Sigmoid colon (tissue), 7 donors: ENCODE data around the gene MICAL2. TPM values are rescaled to one million over a fixed set of nuclear protein-coding genes. Genes with fewer than 3 reads are reported as not detected.

Source experiments
- DNase-seq: peaks from one replicate; pipeline ENCODE4 v3.0.0-alpha.2; 2019
- H3K27ac ChIP-seq, 4 donors: fragments of 200-600 bp; sonication (generic); one replicate each; pipeline ENCODE4 v1.5.1; 2016 to 2019; ENCODE audit warnings: mild to moderate bottlenecking in 1 of 4
- H3K27me3 ChIP-seq, 3 donors: fragments of 200-600 bp; sonication (generic); one replicate each; pipeline ENCODE4 v1.5.1; 2019; ENCODE audit warnings: mild to moderate bottlenecking in 1 of 3
- H3K36me3 ChIP-seq, 4 donors: fragments of 200-600 bp; sonication (generic); one replicate each; pipeline ENCODE4 v1.5.1; 2016 to 2019
- H3K4me1 ChIP-seq, 4 donors: fragments of 200-600 bp; sonication (generic); one replicate each; pipeline ENCODE4 v1.5.1; 2017 to 2019
- H3K4me3 ChIP-seq, 4 donors: fragments of 200-600 bp; sonication (generic); one replicate each; pipeline ENCODE4 v1.5.1; 2017 to 2019; ENCODE audit warnings: mild to moderate bottlenecking in 2 of 4, moderate library complexity in 1 of 4
- H3K9me3 ChIP-seq, 4 donors: fragments of 200-600 bp in 3 of 4; sonication (generic) in 3 of 4; one replicate each; pipeline versions ENCODE4 v1.5.1 to v1.6.1; 2013 to 2019
- CTCF ChIP-seq, 4 experiments: fragments of 450-650 bp in 3 of 4; fragments of 200-600 bp in 1 of 4; IDR thresholded peaks; one replicate each; pipeline ENCODE4 v1.5.1; 2016 to 2019; ENCODE audit warnings: antibody characterized with exemption in 4 of 4, mild to moderate bottlenecking in 3 of 4, moderate library complexity in 2 of 4
- EP300 ChIP-seq, 4 donors: sonication (generic); formaldehyde crosslinking; IDR thresholded peaks; one replicate each; pipeline ENCODE4 v1.6.1; 2017; ENCODE audit warnings: antibody characterized with exemption in 4 of 4
- POLR2A ChIP-seq, 2 donors: fragments of 450-650 bp; IDR thresholded peaks; one replicate each; pipeline ENCODE4 v1.6.1; 2016; ENCODE audit warnings: antibody characterized with exemption in 2 of 2, mild to moderate bottlenecking in 2 of 2, moderate library complexity in 2 of 2
- POLR2AphosphoS5 ChIP-seq, 4 donors: sonication (generic); formaldehyde crosslinking; IDR thresholded peaks; one replicate each; pipeline ENCODE4 v1.6.1; 2017; ENCODE audit warnings: antibody characterized with exemption in 4 of 4
- WGBS, 2 donors: extraction: QIAGEN DNeasy Blood & Tissue Kit; methylation state at CpG; one replicate each; pipeline ENCODE4 v1.1.7; 2013; 5-methylcytosine and 5-hydroxymethylcytosine counted together
- intact Hi-C: fragments of 100-400 bp; cut with DNase I; formaldehyde crosslinking; loops from one replicate; pipeline ENCODE4 v1.15.1; 2023
- polyA plus RNA-seq, 3 donors: library from polyadenylated mRNA; stranded (reverse); fragments of 200-250 nt; gene quantifications; one replicate each; pipeline ENCODE4 v1.2.3, GENCODE V29; 2013
- total RNA-seq, 4 donors: library from RNA; depleted of rRNA; stranded (reverse); fragments of >200 nt; gene quantifications; one replicate each; pipeline ENCODE4 v1.1.0, GENCODE V29; 2016
- donor health status: healthy with polysubstance abuse.
- donor health status: Bipolar disorder and iron deficiency.
- donor health status: healthy.

Gene MICAL2
- total and polyA plus RNA-seq, 7 donors: 36.6 to 145 (median 115) TPM

GRCh38 chr11:12294613-12295012, 184.2 kb downstream of the MICAL2 start:
- Histone ChIP-seq H3K36me3 (no peaks in the 10 kb centered on the region), H3K27me3 (no peaks in the 10 kb centered on the region), H3K9me3 (no peaks in the 10 kb centered on the region), H3K4me1 (peaks cover 0 to 5% (median 0%) of the 10 kb centered on the region in 4 donors), H3K27ac (no peak overlapping the region), H3K4me3 (no peak overlapping the region)
- DNase-seq: no peak
- whole genome bisulfite sequencing, 2 donors: 92 to 93% methylated on average over 5 of the region's 5 CpGs
- TF ChIP-seq EP300 (IDR thresholded peaks at IDR 0.05): no peak
- no peak for TF ChIP-seq CTCF (IDR thresholded peaks at IDR 0.05)
- no peak for TF ChIP-seq POLR2AphosphoS5 (IDR thresholded peaks at IDR 0.05)
- no peak for TF ChIP-seq POLR2A (IDR thresholded peaks at IDR 0.05)
- intact Hi-C loops: no loop called here

- Histone ChIP-seq H3K27me3 (no peaks in the 10 kb centered on the region), H3K4me3 (no peak overlapping the region), H3K4me1 (no peaks in the 10 kb centered on the region), H3K9me3 (no peaks in the 10 kb centered on the region), H3K27ac (no peak overlapping the region), H3K36me3 (no peaks in the 10 kb centered on the region)
- intact Hi-C loops: no loop called here
- TF ChIP-seq EP300 (IDR thresholded peaks at IDR 0.05): no peak
- no peak for TF ChIP-seq POLR2AphosphoS5 (IDR thresholded peaks at IDR 0.05)
- TF ChIP-seq CTCF (IDR thresholded peaks at IDR 0.05): no peak
- TF ChIP-seq POLR2A (IDR thresholded peaks at IDR 0.05): no peak
- no peak for DNase-seq
- WGBS, 2 donors: 90% methylated on average over 2 of the region's 2 CpGs
Observed at GRCh38 chr11:12295943-12296342, 185.6 kb downstream of the MICAL2 start.

- no peak overlapping the region for H3K4me3 ChIP-seq
- 93 to 96% methylated on average over 3 of the region's 3 CpGs for WGBS, 2 donors
- DNase-seq: no peak
- H3K9me3 ChIP-seq: no peaks in the 10 kb centered on the region
- no peak for TF ChIP-seq EP300 (IDR thresholded peaks at IDR 0.05)
- TF ChIP-seq POLR2A (IDR thresholded peaks at IDR 0.05): no peak
- no peak for TF ChIP-seq CTCF (IDR thresholded peaks at IDR 0.05)
- no peak for TF ChIP-seq POLR2AphosphoS5 (IDR thresholded peaks at IDR 0.05)
- intact Hi-C loops: no loop called here
- H3K27me3 ChIP-seq: no peaks in the 10 kb centered on the region
- peaks cover 0 to 5% (median 0%) of the 10 kb centered on the region in 4 donors for H3K4me1 ChIP-seq
- H3K36me3 ChIP-seq: no peaks in the 10 kb centered on the region
- no peak overlapping the region for H3K27ac ChIP-seq
Observed at GRCh38 chr11:12298610-12299009, 188.2 kb downstream of the MICAL2 start.

GRCh38 chr11:12301379-12301778, 191.0 kb downstream of the MICAL2 start:
- H3K4me3 ChIP-seq: no peak overlapping the region
- TF ChIP-seq EP300 (IDR thresholded peaks at IDR 0.05) (no peak), POLR2AphosphoS5 (IDR thresholded peaks at IDR 0.05) (no peak)
- H3K27me3 ChIP-seq: no peaks in the 10 kb centered on the region
- peaks cover 0 to 6% (median 0%) of the 10 kb centered on the region in 4 donors for H3K4me1 ChIP-seq
- intact Hi-C loops: no loop called here
- no peaks in the 10 kb centered on the region for H3K9me3 ChIP-seq
- WGBS, 2 donors: 87 to 92% methylated on average over 3 of the region's 3 CpGs
- no peak overlapping the region for H3K27ac ChIP-seq
- DNase-seq: no peak
- H3K36me3 ChIP-seq: no peaks in the 10 kb centered on the region

- 44 to 75% methylated on average over 2 of the region's 2 CpGs for WGBS, 2 donors
- no peaks in the 10 kb centered on the region for H3K27me3 ChIP-seq
- H3K27ac ChIP-seq: no peak overlapping the region
- no peaks in the 10 kb centered on the region for H3K36me3 ChIP-seq
- H3K4me1 ChIP-seq: peaks cover 0 to 6% (median 0%) of the 10 kb centered on the region in 4 donors
- no peak for TF ChIP-seq POLR2A (IDR thresholded peaks at IDR 0.05)
- TF ChIP-seq CTCF (IDR thresholded peaks at IDR 0.05): no peak
- no peak for TF ChIP-seq EP300 (IDR thresholded peaks at IDR 0.05)
- no peak for TF ChIP-seq POLR2AphosphoS5 (IDR thresholded peaks at IDR 0.05)
- H3K4me3 ChIP-seq: no peak overlapping the region
- no peak for DNase-seq
- intact Hi-C loops: no loop called here
- no peaks in the 10 kb centered on the region for H3K9me3 ChIP-seq
Observed at GRCh38 chr11:12303421-12304149, 193.2 kb downstream of the MICAL2 start.
